Mammary epithelial cell (primary cell): ENCODE data around the gene GRIN3B.

Experiments
- CTCF ChIP-seq, 2 donors: IDR thresholded peaks in 1 of 2; conservative IDR thresholded peaks in 1 of 2; 2 replicates each; pipeline ENCODE4 v1.5.1; 2011 to 2012; ENCODE audit warnings: inconsistent platforms in 2 of 2, low read length in 2 of 2, mild to moderate bottlenecking in 2 of 2, control low read depth in 1 of 2, low read depth in 1 of 2; ENCODE audit not compliant: insufficient read depth in 1 of 2; ENCODE audit errors: extremely low read depth in 1 of 2
- EZH2 ChIP-seq: IDR thresholded peaks from 2 replicates; pipeline ENCODE4 v1.6.1; 2012; ENCODE audit warnings: low read length, inconsistent platforms, borderline replicate concordance

DNA sequence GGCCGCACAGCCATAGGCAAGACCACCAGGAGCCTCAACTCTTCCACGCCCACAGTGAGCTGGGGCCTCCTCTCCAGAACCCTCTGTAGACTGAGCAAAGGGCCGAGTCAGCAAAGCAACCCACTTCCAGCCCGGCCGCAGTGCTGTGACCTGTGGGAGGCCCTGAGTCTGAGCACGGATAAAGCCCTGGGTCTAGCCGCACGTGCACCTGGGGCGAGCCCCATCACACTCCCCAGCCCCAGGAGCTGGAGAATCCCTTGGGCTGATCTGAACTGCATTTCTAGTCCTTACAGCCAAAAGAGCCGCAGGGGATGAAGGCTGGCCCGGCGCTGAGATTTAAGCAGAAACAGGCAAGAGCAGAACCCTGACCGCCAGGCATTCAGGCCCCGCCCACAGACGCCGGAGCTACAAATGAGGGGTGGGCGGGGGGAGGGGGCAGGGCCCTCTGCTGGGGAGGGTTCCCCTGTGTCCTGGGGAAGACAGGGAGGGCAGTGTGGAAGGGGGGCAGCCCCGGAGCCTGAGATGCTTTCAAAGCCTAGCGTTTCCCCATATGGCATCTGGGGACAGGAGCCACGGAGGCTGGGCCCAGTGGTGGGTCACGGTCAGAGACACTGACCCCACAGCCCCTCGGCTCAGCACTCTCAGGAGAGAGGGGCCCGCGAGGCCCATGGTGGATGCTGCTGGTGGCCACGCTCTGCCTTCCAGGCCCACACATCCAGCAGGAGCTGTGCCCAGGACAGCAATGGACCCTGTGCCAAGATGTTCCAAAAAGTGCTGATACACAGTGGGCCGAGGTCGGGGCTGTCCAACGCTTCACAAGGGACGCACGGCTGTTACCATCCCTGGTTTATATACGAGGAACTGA lies 15.8 kb downstream of the GRIN3B start:
- TF ChIP-seq CTCF (conservative IDR thresholded peaks at IDR 0.05 in 1 of 2, IDR thresholded peaks at IDR 0.05 in 1 of 2; ENCODE audit: extremely low read depth in 1 of 2, insufficient read depth in 1 of 2, low read depth in 1 of 2, low read length in 2 of 2) (no peak), EZH2 (no peak)
